ENCODE measurements around the gene PAK1IP1.
"Not testable (repeated sequence)": the region's sequence is repeated elsewhere in the genome, so short reads cannot be mapped to it uniquely, and the experiment has no call there.

PAK1IP1 gene

DNA sequence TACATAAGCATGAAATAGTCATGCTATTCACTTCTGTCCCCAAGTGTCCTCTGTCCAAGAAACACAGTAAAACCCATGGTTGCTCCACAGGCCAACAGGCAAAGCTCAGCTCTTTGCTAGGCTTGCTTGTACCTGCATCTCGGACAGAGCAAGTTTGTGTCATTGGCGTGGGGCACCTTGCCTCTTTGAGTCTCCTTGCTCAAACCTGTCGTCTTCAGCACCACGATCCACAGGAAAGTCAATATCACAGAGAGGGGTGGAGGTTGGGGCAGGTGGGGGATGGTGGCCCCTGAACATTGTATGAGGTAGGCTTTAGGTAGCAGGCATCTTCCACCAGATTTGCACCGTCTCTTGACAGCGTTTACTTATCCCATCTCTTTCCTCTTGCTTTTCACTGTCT is 48.7 kb downstream of the PAK1IP1 start:
- no peak for DNase-seq (ENCODE audit: extremely low read depth, low read depth)
- no peak overlapping the region for H3K4me3 ChIP-seq (replicated peaks; ENCODE audit: low read depth, low read length)
- TF ChIP-seq, protein P1, sequence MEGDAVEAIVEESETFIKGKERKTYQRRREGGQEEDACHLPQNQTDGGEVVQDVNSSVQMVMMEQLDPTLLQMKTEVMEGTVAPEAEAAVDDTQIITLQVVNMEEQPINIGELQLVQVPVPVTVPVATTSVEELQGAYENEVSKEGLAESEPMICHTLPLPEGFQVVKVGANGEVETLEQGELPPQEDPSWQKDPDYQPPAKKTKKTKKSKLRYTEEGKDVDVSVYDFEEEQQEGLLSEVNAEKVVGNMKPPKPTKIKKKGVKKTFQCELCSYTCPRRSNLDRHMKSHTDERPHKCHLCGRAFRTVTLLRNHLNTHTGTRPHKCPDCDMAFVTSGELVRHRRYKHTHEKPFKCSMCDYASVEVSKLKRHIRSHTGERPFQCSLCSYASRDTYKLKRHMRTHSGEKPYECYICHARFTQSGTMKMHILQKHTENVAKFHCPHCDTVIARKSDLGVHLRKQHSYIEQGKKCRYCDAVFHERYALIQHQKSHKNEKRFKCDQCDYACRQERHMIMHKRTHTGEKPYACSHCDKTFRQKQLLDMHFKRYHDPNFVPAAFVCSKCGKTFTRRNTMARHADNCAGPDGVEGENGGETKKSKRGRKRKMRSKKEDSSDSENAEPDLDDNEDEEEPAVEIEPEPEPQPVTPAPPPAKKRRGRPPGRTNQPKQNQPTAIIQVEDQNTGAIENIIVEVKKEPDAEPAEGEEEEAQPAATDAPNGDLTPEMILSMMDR (IDR thresholded peaks at IDR 0.05; ENCODE audit: low read depth, low read length, missing control alignments) = no peak

DNA sequence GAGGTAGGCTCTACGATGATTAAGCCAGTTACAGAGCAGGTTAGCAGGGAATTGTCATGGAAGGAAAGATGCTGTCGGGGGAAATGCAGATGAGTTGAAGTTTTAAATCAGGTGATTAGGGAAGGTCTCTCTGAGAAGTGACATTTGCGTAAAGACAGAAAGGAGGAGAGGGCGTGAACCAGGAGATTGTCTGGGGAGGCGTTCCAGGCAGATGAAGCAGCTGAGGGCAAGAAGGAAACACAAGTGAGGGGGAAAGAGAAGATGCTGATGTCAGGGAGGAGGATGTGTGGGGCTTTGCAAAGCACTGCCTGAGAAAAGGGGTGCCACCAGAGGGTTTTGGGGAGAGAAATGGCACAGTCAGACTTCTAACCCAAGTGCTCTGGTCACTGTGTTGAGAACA is 50.3 kb downstream of the PAK1IP1 start:
- DNase-seq (ENCODE audit: extremely low read depth, low read depth) = no peak
- TF ChIP-seq, protein P1 (IDR thresholded peaks at IDR 0.05; ENCODE audit: low read depth, low read length, missing control alignments) = no peak
- no peak overlapping the region for H3K4me3 ChIP-seq (replicated peaks; ENCODE audit: low read depth, low read length)

DNA sequence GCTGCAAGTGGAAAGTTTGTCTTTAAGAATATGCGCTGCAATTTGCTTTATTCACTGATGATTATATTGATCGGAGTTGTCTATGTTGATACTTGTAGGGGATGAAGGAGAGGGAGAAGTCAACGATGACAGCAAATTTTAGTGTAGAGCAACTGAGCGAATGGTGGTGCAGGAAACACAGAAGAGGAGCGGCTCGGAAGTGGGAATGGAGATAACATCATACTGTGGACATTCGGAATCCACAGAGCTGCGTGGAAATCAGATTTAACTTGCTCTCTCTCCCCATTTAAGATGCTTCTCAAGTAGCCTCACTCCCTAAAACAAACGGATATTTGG is 52.1 kb downstream of the PAK1IP1 start:
- H3K4me3 ChIP-seq (replicated peaks; ENCODE audit: low read depth, low read length) = peak overlapping the region; percentile 78
- TF ChIP-seq, protein P1 (IDR thresholded peaks at IDR 0.05; ENCODE audit: low read depth, low read length, missing control alignments) = no peak
- DNase-seq (ENCODE audit: extremely low read depth, low read depth) = no peak

DNA sequence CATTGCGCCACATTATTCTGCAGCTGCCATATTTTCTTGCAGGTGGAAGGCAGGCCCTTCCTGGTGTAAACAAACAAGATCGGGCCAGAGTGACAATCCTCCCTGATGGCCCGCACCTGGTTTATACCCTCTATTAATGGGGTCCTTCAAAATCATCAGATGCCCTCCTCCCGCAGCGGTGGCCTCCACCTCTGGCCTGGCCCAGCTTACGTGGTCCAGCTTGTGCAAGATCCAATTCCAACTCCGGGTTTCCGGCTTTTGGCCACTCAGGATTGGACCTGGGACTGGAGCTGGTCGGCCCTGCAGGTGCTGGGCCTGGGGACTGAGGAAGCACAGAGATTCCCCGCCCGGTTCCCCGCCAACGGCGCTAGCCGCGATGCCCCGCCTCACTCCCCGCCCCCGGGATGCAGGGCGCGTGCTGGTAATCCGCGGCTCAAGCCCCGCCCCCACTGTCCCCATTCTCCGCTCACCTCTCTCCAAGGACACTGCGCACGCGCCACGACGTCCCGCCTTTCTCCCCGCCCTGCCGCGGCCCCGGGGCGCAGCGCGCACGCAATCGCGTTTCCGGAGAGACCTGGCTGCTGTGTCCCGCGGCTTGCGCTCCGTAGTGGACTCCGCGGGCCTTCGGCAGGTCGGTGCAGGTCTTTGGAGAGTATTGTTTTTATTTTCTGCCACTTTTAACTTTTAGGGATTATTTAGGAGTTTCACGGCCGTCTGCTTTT is 52.6 kb downstream of the PAK1IP1 start, which contains the start of gene TMEM14B:
Gene TMEM14B, plus strand, starts transcription at position 555 of the 722 bp plus-strand sequence. CDS start 1,441 bp downstream, outside the sequence.
- DNase-seq (ENCODE audit: extremely low read depth, low read depth) = peak; percentile 90
- TF ChIP-seq, protein P1 (IDR thresholded peaks at IDR 0.05; ENCODE audit: low read depth, low read length, missing control alignments) = no peak
- H3K4me3 ChIP-seq (replicated peaks; ENCODE audit: low read depth, low read length) = peak within 1 kb of the TSS; percentile 78

DNA sequence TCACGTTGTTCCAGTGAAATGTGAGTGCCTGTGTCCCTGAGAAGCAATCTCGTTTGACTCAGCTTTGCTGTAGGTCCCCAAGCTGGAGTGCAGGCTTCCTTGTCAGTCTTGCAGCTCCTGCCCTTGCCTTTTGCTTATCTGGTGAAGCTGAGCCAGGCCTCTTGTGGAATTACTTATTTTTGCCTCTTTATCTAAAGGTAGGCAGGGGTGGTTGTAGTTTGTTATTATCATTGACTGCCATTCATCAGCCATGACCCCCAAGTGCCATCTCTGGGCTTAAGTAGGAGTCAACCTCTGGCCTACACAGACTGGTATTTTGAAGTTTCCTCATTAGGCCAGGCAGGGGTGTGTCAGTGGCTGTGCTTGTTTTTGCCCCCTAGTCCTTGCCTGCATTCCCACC is 55.0 kb downstream of the PAK1IP1 start:
- no peak for DNase-seq (ENCODE audit: extremely low read depth, low read depth)
- H3K4me3 ChIP-seq (replicated peaks; ENCODE audit: low read depth, low read length) = peak overlapping the region; percentile 78
- TF ChIP-seq, protein P1 (IDR thresholded peaks at IDR 0.05; ENCODE audit: low read depth, low read length, missing control alignments) = no peak

DNA sequence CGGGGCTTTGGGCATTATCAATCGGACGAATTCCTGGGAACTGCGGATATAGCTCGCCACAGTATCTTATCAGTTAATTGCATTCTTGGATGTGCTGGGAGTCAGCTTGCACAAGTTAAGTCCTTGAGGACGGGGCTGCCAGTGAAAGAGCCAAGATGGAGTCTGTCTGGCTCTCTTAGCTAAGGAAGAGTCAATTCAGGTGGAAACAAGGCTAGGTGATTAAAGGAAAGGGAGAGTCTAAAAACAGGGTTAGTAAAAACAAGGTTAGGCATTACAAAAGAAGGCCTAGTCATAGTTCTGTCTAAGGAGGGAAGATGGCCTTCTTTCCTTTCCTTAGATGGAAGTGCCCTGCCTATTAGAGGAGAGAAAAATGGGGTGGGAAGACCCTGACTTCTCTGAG is 55.8 kb downstream of the PAK1IP1 start:
- not testable (repeated sequence) for DNase-seq (ENCODE audit: extremely low read depth, low read depth); H3K4me3 ChIP-seq (replicated peaks; ENCODE audit: low read depth, low read length)

DNA sequence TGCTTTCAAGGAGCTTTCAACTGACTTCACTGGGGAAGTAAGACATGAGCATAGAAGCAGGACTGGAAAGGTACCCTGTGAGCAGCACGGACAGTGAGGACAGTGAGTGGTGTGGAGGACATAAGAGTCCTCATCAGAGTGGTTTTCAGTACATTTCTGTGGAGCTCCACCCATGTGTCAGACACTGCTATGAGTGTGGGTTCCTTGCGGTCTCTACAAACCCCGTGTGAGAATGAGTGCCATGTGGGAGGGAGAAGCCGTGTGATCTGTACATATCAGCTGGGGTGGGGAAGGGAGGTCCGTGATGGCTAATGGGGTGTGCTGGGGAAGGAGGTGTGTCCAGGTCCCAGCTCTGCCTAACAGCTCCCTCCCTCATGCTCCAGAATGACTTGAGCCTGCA is 57.0 kb downstream of the PAK1IP1 start:
- not testable (repeated sequence) for H3K4me3 ChIP-seq (replicated peaks; ENCODE audit: low read depth, low read length); DNase-seq (ENCODE audit: extremely low read depth, low read depth)

DNA sequence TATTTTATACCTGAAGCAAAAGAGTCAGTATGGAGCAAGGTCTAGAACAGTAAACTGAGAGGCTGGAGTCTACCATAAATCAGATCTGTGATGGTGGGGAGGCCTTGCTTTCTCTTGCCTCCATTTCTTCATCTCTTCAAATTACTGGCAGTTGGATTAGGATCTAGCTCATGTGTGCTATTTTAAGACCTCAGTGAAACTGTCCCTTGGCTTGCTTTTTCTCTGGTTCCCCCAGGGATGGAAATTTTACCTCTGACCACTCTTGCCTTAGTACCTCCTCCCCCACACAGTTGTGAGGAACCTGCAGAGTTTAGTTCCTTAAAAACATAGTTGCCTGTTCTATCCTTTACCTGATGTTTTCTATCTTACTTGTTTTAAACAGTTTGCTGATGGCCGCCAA is 61.3 kb downstream of the PAK1IP1 start:
- no peak overlapping the region for H3K4me3 ChIP-seq (replicated peaks; ENCODE audit: low read depth, low read length)
- DNase-seq (ENCODE audit: extremely low read depth, low read depth) = no peak
- TF ChIP-seq, protein P1 (IDR thresholded peaks at IDR 0.05; ENCODE audit: low read depth, low read length, missing control alignments) = no peak

All from HFF-Myc (cell line).